ENCODE data around the gene ODAD2.

- peak in 1 of 3 donors; percentile 11 for TF ChIP-seq POLR2AphosphoS5 (IDR thresholded peaks at IDR 0.05)
- no peak for TF ChIP-seq POLR2A (IDR thresholded peaks at IDR 0.05)
These were observed 105.4 kb downstream of the ODAD2 start for GRCh38 chr10:27893358-27893954.

Measured in transverse colon (tissue), 3 donors.